SK-N-SH treated with all-trans-retinoic acid at 6 μM for 48 hours (cell line): ENCODE data around the gene TLN1.

Experiments
- ATAC-seq: fragments of 200-7000 bp; cut with Tn5 transposase; 3 replicates; pipeline ENCODE4 v1.9.1; 2020; ENCODE audit warnings: mild to moderate bottlenecking, moderate library complexity
- BACH2 ChIP-seq: fragments of 250-450 bp; sonication (Bioruptor Pico); IDR thresholded peaks from 2 replicates; pipeline ENCODE4 v1.9.0; 2021; ENCODE audit warnings: mild to moderate bottlenecking, borderline replicate concordance
- CSDC2 ChIP-seq: fragments of 250-450 bp; sonication (Bioruptor Pico); IDR thresholded peaks from 2 replicates; pipeline ENCODE4 v1.5.0; 2020; ENCODE audit warnings: mild to moderate bottlenecking, moderate library complexity
- ESRRG ChIP-seq: fragments of 250-450 bp; sonication (Bioruptor Pico); IDR thresholded peaks from 2 replicates; pipeline ENCODE4 v1.6.1; 2021; ENCODE audit warnings: mild to moderate bottlenecking
- ISL1 ChIP-seq: fragments of 250-450 bp; sonication (Bioruptor Pico); IDR thresholded peaks from 2 replicates; pipeline ENCODE4 v2.1.2; 2022; ENCODE audit warnings: mild to moderate bottlenecking, moderate library complexity
- OSR1 ChIP-seq: fragments of 250-450 bp; sonication (Bioruptor Pico); IDR thresholded peaks from 2 replicates; pipeline ENCODE4 v1.8.0; 2022; ENCODE audit warnings: moderate library complexity, mild to moderate bottlenecking, inconsistent platforms
- PPARA ChIP-seq: fragments of 250-450 bp; sonication (Bioruptor Pico); IDR thresholded peaks from 2 replicates; pipeline ENCODE4 v1.5.0; 2020; ENCODE audit warnings: mild to moderate bottlenecking, borderline replicate concordance
- RARB ChIP-seq: fragments of 250-450 bp; sonication (Bioruptor Pico); IDR thresholded peaks from 2 replicates; pipeline ENCODE4 v1.8.0; 2021; ENCODE audit warnings: mild to moderate bottlenecking, moderate library complexity
- TCF4 ChIP-seq: fragments of 250-450 bp; sonication (Bioruptor Pico); IDR thresholded peaks from 2 replicates; pipeline ENCODE4 v1.8.0; 2021; ENCODE audit warnings: mild to moderate bottlenecking, moderate library complexity, borderline replicate concordance
- TOX ChIP-seq: fragments of 250-450 bp; sonication (Bioruptor Pico); IDR thresholded peaks from 2 replicates; pipeline ENCODE4 v1.8.0; 2021; ENCODE audit warnings: mild to moderate bottlenecking, moderate library complexity, borderline replicate concordance
- ZFP3 ChIP-seq: fragments of 250-450 bp; sonication (Bioruptor Pico); IDR thresholded peaks from 2 replicates; pipeline ENCODE4 v1.5.0; 2020; ENCODE audit warnings: mild to moderate bottlenecking, moderate library complexity
- ZNF70 ChIP-seq: fragments of 450-650 bp; formaldehyde crosslinking; IDR thresholded peaks from 2 replicates; pipeline ENCODE4 v1.5.0; 2020; ENCODE audit warnings: mild to moderate bottlenecking, moderate library complexity
- TF ChIP-seq, protein P1 (sequence below): fragments of 250-450 bp; sonication (Bioruptor Pico); IDR thresholded peaks from 2 replicates; pipeline ENCODE4 v1.8.0; 2021; ENCODE audit warnings: low read depth, mild to moderate bottlenecking, moderate library complexity, borderline replicate concordance
- TF ChIP-seq, protein P2 (sequence below): fragments of 250-450 bp; sonication (Bioruptor Pico); IDR thresholded peaks from 2 replicates; pipeline ENCODE4 v1.5.0; 2020; ENCODE audit warnings: mild to moderate bottlenecking, moderate library complexity
- TF ChIP-seq, protein P3 (sequence below): fragments of 250-450 bp; sonication (Bioruptor Pico); IDR thresholded peaks from 2 replicates; pipeline ENCODE4 v1.5.1; 2020; ENCODE audit warnings: low read depth, mild to moderate bottlenecking, moderate library complexity

The TLN1 gene

DNA sequence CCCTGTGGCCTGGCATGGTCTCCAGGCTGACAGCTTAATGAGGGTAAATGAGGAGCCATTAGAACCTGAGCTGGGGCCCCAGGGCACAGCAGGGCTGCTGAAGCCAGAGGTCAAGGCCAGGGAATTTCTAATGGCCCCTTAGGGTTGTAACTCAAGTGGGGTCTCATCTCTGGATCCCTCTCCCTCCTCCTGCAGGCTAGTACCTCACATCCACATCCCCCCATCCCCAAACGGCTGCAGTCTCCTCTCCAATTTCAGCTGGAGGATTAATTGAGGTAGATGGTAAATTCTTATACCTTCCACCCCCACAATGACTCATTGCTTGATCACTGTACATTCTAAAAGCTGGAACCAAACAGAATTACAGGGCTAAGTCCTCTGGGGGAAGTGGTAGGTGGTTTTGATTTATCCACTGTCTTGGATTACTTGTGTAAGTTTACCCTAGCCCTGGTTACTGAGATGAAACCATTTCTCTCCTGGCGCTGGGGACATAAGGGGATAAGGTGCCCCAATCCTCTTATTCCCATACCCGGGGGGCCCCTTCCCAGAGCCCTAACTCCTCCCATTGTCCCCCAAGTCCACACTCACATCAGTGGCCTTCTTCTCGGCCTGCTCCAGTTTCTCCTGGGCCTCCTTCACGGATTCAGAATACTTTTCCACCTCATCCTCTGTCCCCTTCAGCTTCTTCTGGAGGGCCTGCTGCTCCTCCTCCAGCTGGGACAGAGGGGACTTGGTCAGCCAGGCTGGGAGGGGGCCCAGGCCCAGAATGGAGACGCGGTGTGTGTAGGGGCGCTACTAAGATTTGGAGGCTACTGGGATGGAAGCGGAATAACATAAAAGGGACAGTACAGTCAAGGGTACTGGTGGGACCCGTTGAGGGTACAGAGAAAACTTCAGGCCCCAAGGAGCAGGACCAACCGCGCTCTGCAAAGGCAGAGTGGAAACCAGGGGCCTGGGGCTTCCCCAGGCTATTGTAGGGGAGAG, 43.1 kb downstream of the TLN1 start (continued):
- TF ChIP-seq, protein P1, sequence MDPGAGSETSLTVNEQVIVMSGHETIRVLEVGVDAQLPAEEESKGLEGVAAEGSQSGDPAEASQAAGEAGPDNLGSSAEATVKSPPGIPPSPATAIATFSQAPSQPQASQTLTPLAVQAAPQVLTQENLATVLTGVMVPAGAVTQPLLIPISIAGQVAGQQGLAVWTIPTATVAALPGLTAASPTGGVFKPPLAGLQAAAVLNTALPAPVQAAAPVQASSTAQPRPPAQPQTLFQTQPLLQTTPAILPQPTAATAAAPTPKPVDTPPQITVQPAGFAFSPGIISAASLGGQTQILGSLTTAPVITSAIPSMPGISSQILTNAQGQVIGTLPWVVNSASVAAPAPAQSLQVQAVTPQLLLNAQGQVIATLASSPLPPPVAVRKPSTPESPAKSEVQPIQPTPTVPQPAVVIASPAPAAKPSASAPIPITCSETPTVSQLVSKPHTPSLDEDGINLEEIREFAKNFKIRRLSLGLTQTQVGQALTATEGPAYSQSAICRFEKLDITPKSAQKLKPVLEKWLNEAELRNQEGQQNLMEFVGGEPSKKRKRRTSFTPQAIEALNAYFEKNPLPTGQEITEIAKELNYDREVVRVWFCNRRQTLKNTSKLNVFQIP (CRISPR knock-in tag): no peak
- TF ChIP-seq RARB (CRISPR knock-in tag) (no peak), ZFP3 (no peak), OSR1 (no peak), PPARA (CRISPR knock-in tag) (no peak), ZNF70 (CRISPR knock-in tag) (no peak), BACH2 (CRISPR knock-in tag) (no peak), CSDC2 (no peak), ISL1 (CRISPR knock-in tag) (no peak)
- TF ChIP-seq, protein P2, sequence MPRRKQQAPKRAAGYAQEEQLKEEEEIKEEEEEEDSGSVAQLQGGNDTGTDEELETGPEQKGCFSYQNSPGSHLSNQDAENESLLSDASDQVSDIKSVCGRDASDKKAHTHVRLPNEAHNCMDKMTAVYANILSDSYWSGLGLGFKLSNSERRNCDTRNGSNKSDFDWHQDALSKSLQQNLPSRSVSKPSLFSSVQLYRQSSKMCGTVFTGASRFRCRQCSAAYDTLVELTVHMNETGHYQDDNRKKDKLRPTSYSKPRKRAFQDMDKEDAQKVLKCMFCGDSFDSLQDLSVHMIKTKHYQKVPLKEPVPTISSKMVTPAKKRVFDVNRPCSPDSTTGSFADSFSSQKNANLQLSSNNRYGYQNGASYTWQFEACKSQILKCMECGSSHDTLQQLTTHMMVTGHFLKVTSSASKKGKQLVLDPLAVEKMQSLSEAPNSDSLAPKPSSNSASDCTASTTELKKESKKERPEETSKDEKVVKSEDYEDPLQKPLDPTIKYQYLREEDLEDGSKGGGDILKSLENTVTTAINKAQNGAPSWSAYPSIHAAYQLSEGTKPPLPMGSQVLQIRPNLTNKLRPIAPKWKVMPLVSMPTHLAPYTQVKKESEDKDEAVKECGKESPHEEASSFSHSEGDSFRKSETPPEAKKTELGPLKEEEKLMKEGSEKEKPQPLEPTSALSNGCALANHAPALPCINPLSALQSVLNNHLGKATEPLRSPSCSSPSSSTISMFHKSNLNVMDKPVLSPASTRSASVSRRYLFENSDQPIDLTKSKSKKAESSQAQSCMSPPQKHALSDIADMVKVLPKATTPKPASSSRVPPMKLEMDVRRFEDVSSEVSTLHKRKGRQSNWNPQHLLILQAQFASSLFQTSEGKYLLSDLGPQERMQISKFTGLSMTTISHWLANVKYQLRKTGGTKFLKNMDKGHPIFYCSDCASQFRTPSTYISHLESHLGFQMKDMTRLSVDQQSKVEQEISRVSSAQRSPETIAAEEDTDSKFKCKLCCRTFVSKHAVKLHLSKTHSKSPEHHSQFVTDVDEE (CRISPR knock-in tag): no peak

DNA sequence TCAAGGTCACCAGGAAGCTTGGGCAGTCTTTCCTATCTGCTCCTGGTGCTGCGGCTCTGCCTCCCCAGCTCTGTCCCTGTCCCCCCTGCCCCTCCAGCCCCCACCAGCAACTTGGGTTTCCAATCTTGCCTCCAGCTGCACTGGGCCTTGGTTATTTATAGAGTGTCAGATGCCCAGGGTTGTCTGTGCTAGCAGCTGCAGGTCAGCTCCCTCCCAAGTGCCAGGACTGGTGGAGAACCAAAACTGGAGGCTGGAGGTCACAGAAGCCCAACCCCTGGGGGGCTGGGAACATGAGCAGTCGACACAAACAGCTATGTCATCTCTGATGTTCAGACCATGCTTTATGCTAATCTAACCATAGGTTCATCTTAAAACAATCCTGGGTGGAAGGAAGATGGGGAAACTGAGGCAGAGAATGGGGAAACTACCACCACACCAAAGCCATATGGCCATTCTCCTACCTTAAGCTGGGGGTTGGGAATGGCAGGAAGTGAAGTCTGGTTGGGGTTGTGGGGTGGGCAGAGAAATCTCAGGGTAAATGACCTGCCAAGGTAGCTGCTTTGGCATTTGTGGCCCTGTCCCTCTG, 43.9 kb downstream of the TLN1 start:
- no peak for TF ChIP-seq ESRRG (CRISPR knock-in tag)
- no peak for TF ChIP-seq TCF4 (CRISPR knock-in tag)
- TF ChIP-seq, all 23 proteins: peak for 0
- no peak for ATAC-seq

DNA sequence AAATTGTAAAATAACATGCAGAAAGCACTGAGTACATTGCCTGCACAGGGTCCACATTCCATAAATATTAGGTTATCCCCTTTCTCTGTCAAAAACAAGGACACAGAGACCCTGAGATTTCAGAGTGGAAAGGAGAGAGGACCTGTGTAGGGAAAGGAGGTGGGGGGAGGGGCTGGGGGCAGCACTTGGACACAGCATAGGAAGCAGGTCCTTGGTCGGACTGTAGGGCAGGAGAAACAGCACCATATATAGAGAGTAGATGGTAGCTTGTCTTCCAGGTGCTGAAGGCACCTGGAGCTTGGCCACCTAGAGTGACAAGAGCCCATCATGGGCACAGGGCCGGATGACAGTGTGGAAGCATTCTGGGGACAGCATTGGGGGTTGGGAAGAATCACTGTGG, 44.7 kb downstream of the TLN1 start:
- no peak for ATAC-seq
- TF ChIP-seq RARB (CRISPR knock-in tag): no peak
- no peak for TF ChIP-seq TOX (CRISPR knock-in tag)
- TF ChIP-seq, protein P2 (CRISPR knock-in tag): no peak
- TF ChIP-seq, protein P1 (CRISPR knock-in tag): no peak
- TF ChIP-seq, protein P3, sequence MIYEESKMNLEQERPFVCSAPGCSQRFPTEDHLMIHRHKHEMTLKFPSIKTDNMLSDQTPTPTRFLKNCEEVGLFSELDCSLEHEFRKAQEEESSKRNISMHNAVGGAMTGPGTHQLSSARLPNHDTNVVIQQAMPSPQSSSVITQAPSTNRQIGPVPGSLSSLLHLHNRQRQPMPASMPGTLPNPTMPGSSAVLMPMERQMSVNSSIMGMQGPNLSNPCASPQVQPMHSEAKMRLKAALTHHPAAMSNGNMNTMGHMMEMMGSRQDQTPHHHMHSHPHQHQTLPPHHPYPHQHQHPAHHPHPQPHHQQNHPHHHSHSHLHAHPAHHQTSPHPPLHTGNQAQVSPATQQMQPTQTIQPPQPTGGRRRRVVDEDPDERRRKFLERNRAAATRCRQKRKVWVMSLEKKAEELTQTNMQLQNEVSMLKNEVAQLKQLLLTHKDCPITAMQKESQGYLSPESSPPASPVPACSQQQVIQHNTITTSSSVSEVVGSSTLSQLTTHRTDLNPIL: no peak
